HCT116 (cell line): ENCODE data around the gene USP54. TPM values are rescaled to one million over a fixed set of nuclear protein-coding genes. Genes with fewer than 3 reads are reported as not detected.

Experiments
- ATAC-seq: fragments of 200-7000 bp; cut with Tn5 transposase; 2 replicates; pipeline ENCODE4 v1.9.1; 2020; ENCODE audit warnings: mild to moderate bottlenecking, moderate library complexity
- BruUV-seq: library from RNA; stranded (reverse); fragments of 400-500 nt; replicated peaks from 2 replicates; lab custom pipeline; 2021; lab: Mats Ljungman, UMichigan
- CTCF ChIA-PET: fragments of 300-600 bp; sonication (Branson Sonifier 250); formaldehyde crosslinking; loops from one replicate; lab custom pipeline; 2021; ENCODE audit warnings: antibody characterized with exemption; lab: Charles Lee
- POLR2A ChIA-PET: fragments of 300-600, 350-600 bp; sonication (Branson Sonifier 250); formaldehyde crosslinking; loops from one replicate; lab custom pipeline; 2021; ENCODE audit warnings: antibody characterized with exemption; lab: Charles Lee
- RAD21 ChIA-PET, 2 experiments: fragments of 300-600 bp; sonication (Branson Sonifier 250); formaldehyde crosslinking; loops; one replicate each; lab custom pipeline; 2023; ENCODE audit warnings: low total read pairs in 2 of 2; ENCODE audit not compliant: uncharacterized antibody in 2 of 2, unreplicated experiment in 2 of 2, low non-redundant PET in 1 of 2; lab: Charles Lee
- DNase-seq: peaks from one replicate; pipeline ENCODE4 v3.0.0-alpha.2; 2010; ENCODE audit warnings: low read depth, low spot score
- H2AFZ ChIP-seq: fragments of 200-600 bp; shearing (Covaris generic), sonication (generic); 2 replicates; pipeline ENCODE4 v1.6.1; 2017; ENCODE audit warnings: low read depth, mixed run types, mixed read lengths, antibody characterized with exemption, low read length; ENCODE audit not compliant: poor library complexity, severe bottlenecking
- H3K27ac ChIP-seq: 2 replicates; pipeline ENCODE4 v1.5.1; 2012; ENCODE audit warnings: low read depth, low read length
- H3K27me3 ChIP-seq: fragments of 200-600 bp; sonication (generic); 2 replicates; pipeline ENCODE4 v1.6.1; 2016; ENCODE audit warnings: mixed run types, low read length, mixed read lengths; ENCODE audit not compliant: insufficient read depth
- H3K36me3 ChIP-seq, 2 experiments: fragments of 200-500 bp in 1 of 2; fragments of 200-600 bp in 1 of 2; sonication (Bioruptor generic) in 1 of 2; sonication (generic) in 1 of 2; 2 replicates each; pipeline versions ENCODE4 v1.5.1 to v1.6.1; 2014 to 2016; ENCODE audit warnings: low read length in 2 of 2, inconsistent platforms in 1 of 2, mixed read lengths in 1 of 2, mixed run types in 1 of 2; ENCODE audit not compliant: insufficient read depth in 2 of 2, control insufficient read depth in 1 of 2
- H3K4me1 ChIP-seq, 2 experiments: fragments of 200-600 bp in 1 of 2; sonication (generic) in 1 of 2; 2 replicates each; pipeline versions ENCODE4 v1.5.1 to v1.6.1; 2012 to 2017; ENCODE audit warnings: low read length in 2 of 2, inconsistent platforms in 1 of 2, mild to moderate bottlenecking in 1 of 2, mixed read lengths in 1 of 2, mixed run types in 1 of 2, moderate library complexity in 1 of 2; ENCODE audit not compliant: insufficient read depth in 2 of 2, control insufficient read depth in 1 of 2
- H3K4me2 ChIP-seq: fragments of 200-600 bp; sonication (generic); 2 replicates; pipeline ENCODE4 v1.6.1; 2017; ENCODE audit warnings: mixed run types, low read length, mixed read lengths
- H3K4me3 ChIP-seq, 2 experiments: fragments of 200-600 bp in 1 of 2; sonication (generic) in 1 of 2; replicated peaks in 1 of 2; 2 replicates each; pipeline ENCODE4 v1.5.1; 2011 to 2016; ENCODE audit warnings: low read length in 2 of 2, control low read depth in 1 of 2, low read depth in 1 of 2, mild to moderate bottlenecking in 1 of 2, mixed read lengths in 1 of 2, mixed run types in 1 of 2
- H3K79me2 ChIP-seq: fragments of 200-600 bp; sonication (generic); 2 replicates; pipeline ENCODE4 v1.6.1; 2017; ENCODE audit warnings: mild to moderate bottlenecking, mixed run types, low read length, moderate library complexity, mixed read lengths; ENCODE audit not compliant: insufficient read depth
- H3K9ac ChIP-seq: fragments of 200-600 bp; sonication (generic); 2 replicates; pipeline ENCODE4 v1.6.1; 2016; ENCODE audit warnings: low read length, mixed read lengths
- H3K9me2 ChIP-seq: fragments of 200-600 bp; sonication (generic), shearing (Covaris generic); 2 replicates; pipeline ENCODE4 v1.6.1; 2017; ENCODE audit warnings: mixed run types, mild to moderate bottlenecking, moderate library complexity; ENCODE audit not compliant: insufficient read depth
- H3K9me3 ChIP-seq, 2 experiments: fragments of 200-500 bp in 1 of 2; fragments of 200-600 bp in 1 of 2; sonication (Bioruptor generic) in 1 of 2; sonication (generic) in 1 of 2; 2 replicates each; pipeline ENCODE4 v1.6.1; 2014 to 2017; ENCODE audit warnings: low read length in 2 of 2, mixed read lengths in 2 of 2, inconsistent platforms in 1 of 2, low read depth in 1 of 2, mild to moderate bottlenecking in 1 of 2, mixed run types in 1 of 2, moderate library complexity in 1 of 2; ENCODE audit not compliant: control insufficient read depth in 1 of 2, insufficient read depth in 1 of 2
- H4K20me1 ChIP-seq: fragments of 200-600 bp; sonication (generic), shearing (Covaris generic); 2 replicates; pipeline ENCODE4 v1.6.1; 2017; ENCODE audit warnings: mixed run types, mild to moderate bottlenecking, moderate library complexity; ENCODE audit not compliant: insufficient read depth
- CTCF ChIP-seq, 3 experiments: fragments of 200-600 bp in 1 of 3; sonication (generic) in 1 of 3; IDR thresholded peaks in 2 of 3; conservative IDR thresholded peaks in 1 of 3; 2 replicates each; pipeline ENCODE4 v1.5.1; 2012 to 2017; ENCODE audit warnings: low read depth in 2 of 3, low read length in 2 of 3, antibody characterized with exemption in 1 of 3, borderline replicate concordance in 1 of 3, control low read depth in 1 of 3, mild to moderate bottlenecking in 1 of 3, mixed read lengths in 1 of 3, mixed run types in 1 of 3, moderate library complexity in 1 of 3; ENCODE audit not compliant: insufficient read depth in 1 of 3
- EZH2 ChIP-seq: fragments of 200-600 bp; sonication (generic); IDR thresholded peaks from 2 replicates; pipeline ENCODE4 v1.6.1; 2017; ENCODE audit warnings: antibody characterized with exemption, mixed run types
- RAD21 ChIP-seq: IDR thresholded peaks from 2 replicates; pipeline ENCODE4 v1.6.1; 2012; ENCODE audit warnings: low read depth, mild to moderate bottlenecking
- YY1 ChIP-seq: IDR thresholded peaks from 2 replicates; pipeline ENCODE4 v1.6.1; 2011; ENCODE audit warnings: low read length, low read depth, moderate library complexity, mild to moderate bottlenecking; ENCODE audit not compliant: insufficient replicate concordance; ENCODE audit errors: extremely low read depth
- ZBTB33 ChIP-seq: IDR thresholded peaks from 2 replicates; pipeline ENCODE4 v1.6.1; 2011; ENCODE audit warnings: mild to moderate bottlenecking, low read length, moderate library complexity; ENCODE audit not compliant: insufficient replicate concordance; ENCODE audit errors: extremely low read depth
- intact Hi-C: fragments of 100-400 bp; cut with micrococcal nuclease; formaldehyde crosslinking; loops from 2 replicates; pipeline ENCODE4 v1.10.0; 2022
- total RNA-seq: library from RNA; stranded (reverse); gene quantifications from one replicate; pipeline ENCODE4 v1.2.1, GENCODE V29; 2021; ENCODE audit not compliant: unreplicated experiment

The USP54 gene
- total RNA-seq, 1 experiment from 2014 or later = 28.0 TPM

GRCh38 chr10:73509695-73510094, 81.4 kb downstream of the USP54 start:
- Histone ChIP-seq H3K9me2 (no peaks in the 10 kb centered on the region), H3K4me1 (no peaks in the 10 kb centered on the region), H3K9ac (no peak overlapping the region), H3K79me2 (no peaks in the 10 kb centered on the region), H3K9me3 (no peaks in the 10 kb centered on the region), H4K20me1 (no peaks in the 10 kb centered on the region), H2AFZ (no peak overlapping the region), H3K36me3 (no peaks in the 10 kb centered on the region), H3K4me2 (no peak overlapping the region), H3K27me3 (no peaks in the 10 kb centered on the region), H3K4me3 (no peak overlapping the region), H3K27ac (no peak overlapping the region)
- POLR2A ChIA-PET = no interaction called here
- DNase-seq (no peak), ATAC-seq (no peak)
- intact Hi-C loops = no loop called here
- CTCF ChIA-PET = no interaction called here
- no TSS peak for BruUV-seq
- RAD21 ChIA-PET = no interaction called here
- TF ChIP-seq ZBTB33 = no peak
- TF ChIP-seq EZH2 = no peak
- no peak for TF ChIP-seq RAD21
- no peak for TF ChIP-seq CTCF (IDR thresholded peaks at IDR 0.05 in 2 of 3, conservative IDR thresholded peaks at IDR 0.05 in 1 of 3; ENCODE audit: borderline replicate concordance in 1 of 3, insufficient read depth in 1 of 3, low read depth in 2 of 3, low read length in 2 of 3)
- no peak for TF ChIP-seq YY1
